ENCODE results near the gene PTPRA.

PTPRA gene

DNA sequence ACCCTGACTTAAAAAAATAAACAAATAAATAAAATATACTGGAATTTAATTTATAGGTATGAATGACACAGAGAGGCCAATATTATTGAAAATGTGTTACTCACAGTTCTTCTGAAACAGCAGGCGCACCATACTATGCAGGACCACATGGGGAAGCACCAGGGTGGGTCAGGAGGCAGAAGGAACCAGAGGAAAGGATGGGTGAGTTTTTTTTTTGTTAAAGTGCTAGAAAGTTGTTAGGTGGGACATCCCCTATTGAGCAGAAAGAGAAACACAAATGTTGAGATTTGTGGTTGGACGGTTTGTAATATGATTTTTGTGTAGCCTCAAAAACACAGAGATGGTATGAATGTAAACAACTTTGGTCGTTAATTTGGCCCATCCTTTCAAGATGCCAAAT is 26.0 kb downstream of the PTPRA start:
- H3K27ac ChIP-seq: no peak overlapping the region
- DNase-seq (ENCODE audit: low spot score): no peak
- no peak overlapping the region for H3K4me3 ChIP-seq
- TF ChIP-seq, protein P1, sequence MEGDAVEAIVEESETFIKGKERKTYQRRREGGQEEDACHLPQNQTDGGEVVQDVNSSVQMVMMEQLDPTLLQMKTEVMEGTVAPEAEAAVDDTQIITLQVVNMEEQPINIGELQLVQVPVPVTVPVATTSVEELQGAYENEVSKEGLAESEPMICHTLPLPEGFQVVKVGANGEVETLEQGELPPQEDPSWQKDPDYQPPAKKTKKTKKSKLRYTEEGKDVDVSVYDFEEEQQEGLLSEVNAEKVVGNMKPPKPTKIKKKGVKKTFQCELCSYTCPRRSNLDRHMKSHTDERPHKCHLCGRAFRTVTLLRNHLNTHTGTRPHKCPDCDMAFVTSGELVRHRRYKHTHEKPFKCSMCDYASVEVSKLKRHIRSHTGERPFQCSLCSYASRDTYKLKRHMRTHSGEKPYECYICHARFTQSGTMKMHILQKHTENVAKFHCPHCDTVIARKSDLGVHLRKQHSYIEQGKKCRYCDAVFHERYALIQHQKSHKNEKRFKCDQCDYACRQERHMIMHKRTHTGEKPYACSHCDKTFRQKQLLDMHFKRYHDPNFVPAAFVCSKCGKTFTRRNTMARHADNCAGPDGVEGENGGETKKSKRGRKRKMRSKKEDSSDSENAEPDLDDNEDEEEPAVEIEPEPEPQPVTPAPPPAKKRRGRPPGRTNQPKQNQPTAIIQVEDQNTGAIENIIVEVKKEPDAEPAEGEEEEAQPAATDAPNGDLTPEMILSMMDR (IDR thresholded peaks at IDR 0.05): no peak

DNA sequence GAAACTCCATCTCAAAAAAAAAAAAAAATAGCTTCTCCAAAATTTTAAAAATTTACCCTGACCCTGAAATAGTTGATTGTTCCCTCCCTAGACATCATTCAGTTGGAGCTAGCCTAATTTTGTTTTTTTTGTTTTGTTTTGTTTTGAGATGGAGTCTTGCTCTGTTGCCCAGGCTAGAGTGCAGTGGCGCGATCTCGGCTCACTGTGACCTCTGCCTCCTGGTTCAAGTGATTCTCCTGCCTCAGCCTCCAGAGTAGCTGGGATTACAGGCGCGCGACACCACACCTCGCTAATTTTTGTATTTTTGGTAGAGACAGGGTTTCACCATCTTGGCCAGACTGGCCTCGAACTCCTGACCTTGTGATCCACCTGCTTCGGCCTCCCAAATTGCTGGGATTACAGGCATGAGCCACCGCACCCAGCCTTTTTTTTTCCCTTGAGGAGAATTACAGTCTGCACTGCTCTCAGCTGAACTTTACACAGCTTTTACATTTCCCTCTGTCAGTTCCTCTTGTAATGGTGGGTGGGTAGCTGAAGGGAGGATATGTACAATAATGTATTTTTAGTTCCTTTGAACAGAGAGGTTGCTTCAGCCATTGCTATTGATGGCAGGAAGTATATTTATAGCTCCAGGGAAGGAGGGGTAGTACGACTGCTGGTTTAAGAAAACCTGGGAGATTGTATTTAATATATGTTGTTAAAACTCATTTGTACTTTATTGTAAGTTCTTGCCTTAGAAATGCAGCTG is 27.7 kb downstream of the PTPRA start:
- DNase-seq (ENCODE audit: low spot score): no peak
- Histone ChIP-seq H3K4me3 (no peak overlapping the region), H3K27ac (no peak overlapping the region)
- TF ChIP-seq, protein P1 (IDR thresholded peaks at IDR 0.05): no peak

DNA sequence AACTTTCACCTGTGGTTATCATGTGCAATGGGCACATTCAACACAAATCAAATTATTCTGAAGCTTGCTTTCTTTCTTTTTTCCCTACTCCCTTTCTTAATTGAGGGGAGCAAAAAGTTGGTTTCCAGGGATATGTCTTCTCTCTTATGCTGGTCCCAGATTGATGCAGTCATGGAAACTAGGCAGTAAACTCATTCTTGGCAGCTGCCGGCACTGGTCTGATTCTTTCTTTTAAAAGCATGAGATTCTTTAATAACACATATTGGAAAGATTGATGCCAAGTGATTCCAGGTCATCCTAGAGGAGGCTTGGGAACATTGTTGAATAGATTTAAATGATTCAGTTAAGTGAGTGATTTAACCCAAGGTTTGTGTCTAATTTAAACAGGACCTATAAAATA is 29.0 kb downstream of the PTPRA start:
- TF ChIP-seq, protein P1 (IDR thresholded peaks at IDR 0.05): no peak
- Histone ChIP-seq H3K4me3 (no peak overlapping the region), H3K27ac (no peak overlapping the region)
- no peak for DNase-seq (ENCODE audit: low spot score)

DNA sequence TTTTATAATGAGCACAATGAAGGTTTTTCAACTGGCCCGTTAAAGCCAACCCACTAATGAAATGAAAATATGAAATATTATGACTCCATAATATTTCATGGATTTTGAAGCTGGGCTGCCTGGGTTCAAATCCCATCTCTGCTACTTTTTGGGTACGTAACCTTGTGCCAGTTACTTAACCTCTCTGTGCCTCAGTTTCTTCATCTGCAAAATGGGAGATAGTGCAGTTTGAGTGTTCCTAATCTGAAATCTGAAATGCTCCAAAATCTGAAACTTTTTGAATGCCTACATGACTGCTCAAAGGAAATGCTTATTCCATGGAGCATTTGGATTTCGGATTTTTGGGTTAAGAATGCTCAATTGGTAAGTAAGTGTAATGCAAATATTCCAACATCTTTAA is 29.5 kb downstream of the PTPRA start:
- Histone ChIP-seq H3K4me3 (no peak overlapping the region), H3K27ac (no peak overlapping the region)
- TF ChIP-seq, protein P1 (IDR thresholded peaks at IDR 0.05): no peak
- DNase-seq (ENCODE audit: low spot score): no peak

DNA sequence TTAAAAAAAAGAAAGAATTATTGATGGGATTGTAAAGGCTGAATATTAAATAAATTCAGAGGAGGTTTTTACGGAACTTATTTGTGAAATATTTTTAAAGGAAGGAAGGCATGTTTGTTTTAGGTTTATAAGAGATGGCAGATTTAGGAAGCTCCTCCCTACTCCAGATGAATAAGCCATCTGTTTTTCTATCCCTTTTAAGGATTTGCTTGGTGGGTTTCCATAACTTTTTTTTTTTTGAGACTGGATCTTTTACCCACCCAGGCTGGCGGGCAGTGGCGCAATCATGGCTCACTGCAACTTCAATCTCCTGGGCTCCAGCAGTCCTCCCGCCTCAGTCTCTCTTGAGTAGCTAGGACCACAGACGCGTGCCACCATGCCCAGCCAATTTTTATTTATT is 30.4 kb downstream of the PTPRA start:
- Histone ChIP-seq H3K27ac (no peak overlapping the region), H3K4me3 (no peak overlapping the region)
- TF ChIP-seq, protein P1 (IDR thresholded peaks at IDR 0.05): no peak
- no peak for DNase-seq (ENCODE audit: low spot score)

DNA sequence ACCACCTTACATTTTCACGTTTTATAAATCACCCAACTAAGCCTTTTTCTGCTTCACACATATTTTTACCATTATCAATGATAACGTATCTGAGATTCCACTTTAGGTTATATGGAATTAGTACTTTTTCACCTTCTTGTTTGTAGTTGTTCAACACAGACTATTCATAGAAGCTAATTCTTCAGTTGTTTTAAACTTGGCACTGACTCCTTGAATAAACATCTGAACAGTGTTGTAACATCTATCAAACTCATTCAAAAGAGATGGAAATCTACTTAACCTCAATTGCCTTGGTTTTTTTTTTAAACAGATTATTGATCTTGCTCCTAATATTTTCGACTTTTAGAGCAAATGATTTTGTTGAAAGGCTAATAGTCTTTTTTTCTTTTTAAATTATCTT is 34.2 kb downstream of the PTPRA start:
- TF ChIP-seq, protein P1 (IDR thresholded peaks at IDR 0.05): no peak
- Histone ChIP-seq H3K4me3 (no peak overlapping the region), H3K27ac (no peak overlapping the region)
- no peak for DNase-seq (ENCODE audit: low spot score)

DNA sequence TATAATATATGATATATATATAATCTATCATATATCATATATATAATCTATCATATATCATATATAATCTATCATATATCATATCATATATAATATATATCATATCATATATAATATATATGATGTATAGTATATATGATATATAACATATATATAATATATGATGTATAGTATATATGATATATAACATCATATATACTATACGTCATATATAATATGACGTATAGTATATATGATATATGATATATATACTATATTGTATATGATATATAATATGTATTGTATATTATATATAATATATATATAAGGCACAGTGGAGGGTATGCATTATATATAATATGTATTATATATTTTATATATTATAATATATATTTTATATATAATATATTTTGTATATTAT is 36.7 kb downstream of the PTPRA start:
- TF ChIP-seq, protein P1 (IDR thresholded peaks at IDR 0.05): no peak
- no peak for DNase-seq (ENCODE audit: low spot score)
- no peak overlapping the region for H3K27ac ChIP-seq
- H3K4me3 ChIP-seq: no peak overlapping the region

All from coronary artery (tissue), 2 donors.